Naive B cell (primary cell): ENCODE results near the gene ASIC3. TPM values are rescaled to one million over a fixed set of nuclear protein-coding genes. Genes with fewer than 3 reads are reported as not detected.

Source experiments
- ATAC-seq, 2 donors: fragments of 150-1000 bp; cut with Tn5 transposase; 2 replicates each; pipeline ENCODE4 v1.10.0; 2021; ENCODE audit warnings: low read depth in 2 of 2, mild to moderate bottlenecking in 2 of 2, moderate library complexity in 2 of 2
- DNase-seq: peaks from one replicate; pipeline ENCODE4 v3.0.0; 2022
- H3K27ac Mint-ChIP-seq, 6 donors: one replicate each; pipeline ENCODE4 v1.8.0; 2020 to 2022; ENCODE audit warnings: mild to moderate bottlenecking in 6 of 6, mixed read lengths in 6 of 6, moderate library complexity in 5 of 6, inconsistent platforms in 2 of 6
- H3K27me3 Mint-ChIP-seq, 3 donors: one replicate each; pipeline ENCODE4 v1.8.0; 2021 to 2022; ENCODE audit warnings: mixed read lengths in 3 of 3, mild to moderate bottlenecking in 1 of 3
- H3K36me3 Mint-ChIP-seq, 2 donors: one replicate each; pipeline ENCODE4 v1.8.0; 2020 to 2022; ENCODE audit warnings: mixed read lengths in 2 of 2, inconsistent platforms in 1 of 2, mild to moderate bottlenecking in 1 of 2
- H3K4me1 Mint-ChIP-seq, 3 donors: one replicate each; pipeline ENCODE4 v1.8.0; 2020 to 2022; ENCODE audit warnings: mixed read lengths in 3 of 3, inconsistent platforms in 1 of 3, mild to moderate bottlenecking in 1 of 3, moderate library complexity in 1 of 3
- H3K4me3 Mint-ChIP-seq, 8 donors: one replicate each; pipeline ENCODE4 v1.8.0; 2020 to 2022; ENCODE audit warnings: mild to moderate bottlenecking in 8 of 8, mixed read lengths in 8 of 8, moderate library complexity in 8 of 8, inconsistent platforms in 2 of 8
- H3K9me3 Mint-ChIP-seq, 7 donors: one replicate each; pipeline ENCODE4 v1.8.0; 2020 to 2022; ENCODE audit warnings: mixed read lengths in 7 of 7, mild to moderate bottlenecking in 5 of 7, inconsistent platforms in 2 of 7, moderate library complexity in 1 of 7
- polyA plus RNA-seq, 6 donors: library from polyadenylated mRNA; unstranded; fragments of 300-500 nt; fragmentation: Illumina TruSeq; gene quantifications; one replicate each; pipeline ENCODE4 v1.2.3, GENCODE V29; 2021; ENCODE audit warnings: low read depth in 6 of 6

ASIC3 gene
- not detected for polyA plus RNA-seq

GRCh38 chr7:151047976-151048815, at the start of gene ASIC3:
TSS of gene ASIC3 (plus strand) at chr7:151048531. CDS start at chr7:151048886, 355 bp downstream.
- H3K36me3 Mint-ChIP-seq: peaks cover 0 to 11% of the 10 kb centered on the region in 2 donors
- H3K27ac Mint-ChIP-seq: peak within 1 kb of the TSS in 3 of 6 donors; percentile 4 to 62 (median 39)

GRCh38 chr7:150999001-150999400, 49.3 kb upstream of the ASIC3 start:
- Mint-ChIP-seq H3K36me3 (peaks cover 0 to 7% of the 10 kb centered on the region in 2 donors), H3K4me3 (peak overlapping the region in 1 of 8 donors; percentile 22), H3K27ac (no peak overlapping the region), H3K4me1 (peaks cover 0 to 4% (median 3%) of the 10 kb centered on the region in 3 donors), H3K27me3 (peaks cover 21 to 44% (median 24%) of the 10 kb centered on the region in 3 donors), H3K9me3 (no peaks in the 10 kb centered on the region)
- ATAC-seq (no peak), DNase-seq (no peak)

More at GRCh38 chr7:151047976-151048815, at the start of gene ASIC3:
- Mint-ChIP-seq H3K9me3 (no peaks in the 10 kb centered on the region), H3K4me3 (peak within 1 kb of the TSS in 1 of 8 donors; percentile 59), H3K4me1 (peaks cover 0 to 6% (median 0%) of the 10 kb centered on the region in 3 donors), H3K27me3 (peaks cover 5 to 27% (median 20%) of the 10 kb centered on the region in 3 donors)
- no peak for DNase-seq
- ATAC-seq: no peak

GRCh38 chr7:150999497-151000230, 48.7 kb upstream of the ASIC3 start:
- Mint-ChIP-seq H3K4me1 (peaks cover 0 to 4% (median 3%) of the 10 kb centered on the region in 3 donors), H3K27ac (peak overlapping the region in 1 of 6 donors; percentile 67), H3K9me3 (no peaks in the 10 kb centered on the region), H3K4me3 (no peak overlapping the region), H3K36me3 (peaks cover 0 to 7% of the 10 kb centered on the region in 2 donors), H3K27me3 (peaks cover 21 to 49% (median 30%) of the 10 kb centered on the region in 3 donors)
- no peak for DNase-seq
- ATAC-seq: no peak

DNA sequence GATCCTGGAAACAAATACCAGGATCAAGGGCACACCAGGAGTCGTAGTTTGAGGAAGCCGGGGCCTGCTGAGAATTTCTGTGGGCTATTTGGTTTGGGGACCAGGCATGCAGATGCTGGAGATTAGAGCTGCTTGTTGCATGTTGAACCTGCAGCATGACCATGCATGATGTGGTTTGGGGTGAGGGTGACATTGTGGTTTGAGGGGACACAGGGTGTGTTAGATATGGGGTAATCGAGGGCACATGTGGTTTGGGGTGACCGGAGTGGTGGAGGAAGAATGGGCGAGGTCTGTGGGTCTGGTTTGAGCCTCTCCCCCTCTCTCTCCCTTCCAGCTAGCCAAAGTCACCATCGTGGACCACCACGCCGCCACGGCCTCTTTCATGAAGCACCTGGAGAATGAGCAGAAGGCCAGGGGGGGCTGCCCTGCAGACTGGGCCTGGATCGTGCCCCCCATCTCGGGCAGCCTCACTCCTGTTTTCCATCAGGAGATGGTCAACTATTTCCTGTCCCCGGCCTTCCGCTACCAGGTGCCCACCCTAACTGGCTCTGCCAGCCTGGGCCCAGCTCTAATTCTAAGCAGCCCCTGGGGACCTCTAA, 47.3 kb upstream of the ASIC3 start:
- no peak overlapping the region for H3K27ac Mint-ChIP-seq
- ATAC-seq: no peak
- peaks cover 0 to 7% of the 10 kb centered on the region in 2 donors for H3K36me3 Mint-ChIP-seq
- no peak for DNase-seq
- H3K4me1 Mint-ChIP-seq: peaks cover 0 to 4% (median 3%) of the 10 kb centered on the region in 3 donors
- peaks cover 27 to 50% (median 32%) of the 10 kb centered on the region in 3 donors for H3K27me3 Mint-ChIP-seq
- no peaks in the 10 kb centered on the region for H3K9me3 Mint-ChIP-seq
- no peak overlapping the region for H3K4me3 Mint-ChIP-seq

GRCh38 chr7:151001546-151001945, 46.8 kb upstream of the ASIC3 start:
- no peak overlapping the region for H3K4me3 Mint-ChIP-seq
- H3K27me3 Mint-ChIP-seq: peaks cover 27 to 45% (median 31%) of the 10 kb centered on the region in 3 donors
- peaks cover 0 to 4% (median 3%) of the 10 kb centered on the region in 3 donors for H3K4me1 Mint-ChIP-seq
- no peak for DNase-seq
- no peaks in the 10 kb centered on the region for H3K9me3 Mint-ChIP-seq
- H3K27ac Mint-ChIP-seq: no peak overlapping the region
- no peak for ATAC-seq
- peaks cover 0 to 7% of the 10 kb centered on the region in 2 donors for H3K36me3 Mint-ChIP-seq

- H3K9me3 Mint-ChIP-seq: no peaks in the 10 kb centered on the region
- ATAC-seq: no peak
- no peak overlapping the region for H3K4me3 Mint-ChIP-seq
- H3K36me3 Mint-ChIP-seq: no peaks in the 10 kb centered on the region
- no peak for DNase-seq
- H3K27ac Mint-ChIP-seq: no peak overlapping the region
- peaks cover 5 to 9% (median 7%) of the 10 kb centered on the region in 3 donors for H3K4me1 Mint-ChIP-seq
- peaks cover 11 to 40% (median 22%) of the 10 kb centered on the region in 3 donors for H3K27me3 Mint-ChIP-seq
These were observed 44.8 kb upstream of the ASIC3 start for GRCh38 chr7:151003572-151003971.

- H3K36me3 Mint-ChIP-seq: no peaks in the 10 kb centered on the region
- H3K4me3 Mint-ChIP-seq: peak overlapping the region in 1 of 8 donors; percentile 3
- no peak overlapping the region for H3K27ac Mint-ChIP-seq
- H3K9me3 Mint-ChIP-seq: no peaks in the 10 kb centered on the region
- H3K27me3 Mint-ChIP-seq: peaks cover 7 to 55% (median 22%) of the 10 kb centered on the region in 3 donors
- ATAC-seq (no peak), DNase-seq (no peak)
- H3K4me1 Mint-ChIP-seq: peaks cover 7 to 10% (median 9%) of the 10 kb centered on the region in 3 donors
These were observed 42.8 kb upstream of the ASIC3 start for GRCh38 chr7:151005566-151005965.

- H3K27ac Mint-ChIP-seq: no peak overlapping the region
- H3K4me1 Mint-ChIP-seq: peaks cover 11 to 16% (median 11%) of the 10 kb centered on the region in 3 donors
- H3K9me3 Mint-ChIP-seq: no peaks in the 10 kb centered on the region
- no peak for ATAC-seq
- no peak for DNase-seq
- no peaks in the 10 kb centered on the region for H3K36me3 Mint-ChIP-seq
- H3K27me3 Mint-ChIP-seq: peaks cover 7 to 54% (median 24%) of the 10 kb centered on the region in 3 donors
- H3K4me3 Mint-ChIP-seq: peak overlapping the region in 1 of 8 donors; percentile 25
These were observed 41.6 kb upstream of the ASIC3 start for GRCh38 chr7:151006590-151007300.

DNA sequence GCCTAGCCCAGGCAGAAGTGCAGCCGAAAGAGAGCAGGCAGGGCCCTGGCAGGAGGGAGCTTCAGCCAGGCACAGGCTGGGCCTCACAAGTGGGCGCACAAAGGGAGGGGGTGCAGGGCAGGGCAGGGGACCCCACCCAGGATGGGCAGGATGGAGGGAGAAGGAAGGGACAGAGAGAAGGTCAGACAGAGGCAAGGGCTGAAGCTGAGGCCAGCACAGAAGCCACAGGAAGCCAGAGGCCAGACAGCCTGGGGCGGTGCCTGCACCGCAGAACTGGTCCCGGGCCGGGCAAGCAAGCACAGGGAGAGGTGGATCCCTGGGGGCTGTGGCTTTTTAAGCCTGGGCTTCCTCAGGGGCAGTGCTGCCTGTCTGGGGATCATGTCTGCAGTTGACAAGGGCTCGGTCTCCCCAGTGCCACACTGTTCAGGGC, 40.8 kb upstream of the ASIC3 start:
- Mint-ChIP-seq H3K4me3 (peak overlapping the region in 4 of 8 donors; percentile 31 to 82 (median 75)), H3K4me1 (peaks cover 13 to 18% (median 14%) of the 10 kb centered on the region in 3 donors), H3K9me3 (no peaks in the 10 kb centered on the region), H3K27ac (peak overlapping the region in 3 of 6 donors; percentile 29 to 91 (median 78)), H3K36me3 (no peaks in the 10 kb centered on the region), H3K27me3 (peaks cover 7 to 56% (median 25%) of the 10 kb centered on the region in 3 donors)
- DNase-seq (no peak), ATAC-seq (no peak)

GRCh38 chr7:151008143-151008510, 40.2 kb upstream of the ASIC3 start:
- H3K4me3 Mint-ChIP-seq: peak overlapping the region; percentile 31 to 87 (median 75)
- peaks cover 17 to 23% (median 20%) of the 10 kb centered on the region in 3 donors for H3K4me1 Mint-ChIP-seq
- H3K27me3 Mint-ChIP-seq: peaks cover 7 to 62% (median 29%) of the 10 kb centered on the region in 3 donors
- H3K27ac Mint-ChIP-seq: peak overlapping the region in 2 of 6 donors; percentile 30 to 91
- H3K9me3 Mint-ChIP-seq: no peaks in the 10 kb centered on the region
- no peaks in the 10 kb centered on the region for H3K36me3 Mint-ChIP-seq
- no peak for DNase-seq
- ATAC-seq: no peak

DNA sequence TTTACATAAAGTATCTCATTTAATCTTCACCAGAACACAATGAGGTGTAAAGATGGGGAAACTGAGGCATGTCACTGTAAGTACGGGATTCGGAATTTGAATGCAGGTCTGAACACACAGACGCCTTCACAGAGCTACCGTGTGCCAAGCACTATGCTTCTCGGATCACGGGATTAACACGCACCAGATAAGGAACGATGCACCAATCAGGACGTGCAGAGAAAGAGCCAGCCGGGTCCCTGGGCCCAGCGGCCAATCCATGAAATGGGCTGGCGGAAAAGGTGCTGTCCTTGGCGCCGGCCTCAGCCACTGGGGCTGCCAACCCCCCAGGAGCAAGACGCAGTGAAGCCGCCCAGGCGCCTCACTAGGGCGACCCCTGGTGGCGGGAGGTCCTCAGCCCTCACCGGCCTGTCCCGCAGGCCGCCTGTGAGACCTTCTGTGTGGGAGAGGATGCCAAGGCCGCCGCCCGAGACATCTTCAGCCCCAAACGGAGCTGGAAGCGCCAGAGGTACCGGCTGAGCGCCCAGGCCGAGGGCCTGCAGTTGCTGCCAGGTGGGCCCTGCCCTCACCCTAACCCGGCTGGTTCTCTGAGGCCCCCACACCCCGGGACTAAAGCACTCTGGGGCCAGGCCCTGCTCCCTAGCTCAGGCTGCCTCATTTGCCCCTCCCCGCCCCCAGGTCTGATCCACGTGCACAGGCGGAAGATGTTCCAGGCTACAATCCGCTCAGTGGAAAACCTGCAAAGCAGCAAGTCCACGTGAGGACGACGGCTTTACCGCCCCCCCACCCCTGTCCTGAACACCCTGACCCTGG, 39.6 kb upstream of the ASIC3 start:
- peak overlapping the region; percentile 31 to 87 (median 75) for H3K4me3 Mint-ChIP-seq
- DNase-seq: peak; percentile 69
- H3K9me3 Mint-ChIP-seq: no peaks in the 10 kb centered on the region
- no peaks in the 10 kb centered on the region for H3K36me3 Mint-ChIP-seq
- H3K27ac Mint-ChIP-seq: peak overlapping the region in 3 of 6 donors; percentile 27 to 69 (median 56)
- peak; percentile 23 to 38 for ATAC-seq
- peaks cover 7 to 62% (median 28%) of the 10 kb centered on the region in 3 donors for H3K27me3 Mint-ChIP-seq
- peaks cover 19 to 26% (median 22%) of the 10 kb centered on the region in 3 donors for H3K4me1 Mint-ChIP-seq
